ENCODE data around the gene GALM.

GALM gene

GRCh38 chr2:38783586-38783985 is 117.7 kb downstream of the GALM start:
- intact Hi-C loops (cut with DNase I): no loop called here
- DNase-seq: no peak
